Measurements from ENCODE around the gene UBC. TPM values are rescaled to one million over a fixed set of nuclear protein-coding genes. Genes with fewer than 3 reads are reported as not detected.
A peak's percentile ranks its signal among the peaks of the same experiment; 100 is the strongest.

UBC gene
- total and polyA plus RNA-seq, 9 of the 15 experiments (the other 6 are each of a cell fraction or from before 2014, with no cell fraction given): 533 to 1,153 (median 813) TPM

GRCh38 chr12:124909831-124910560 lies 4.5 kb downstream of the UBC start (continued):
- TF ChIP-seq ZBTB43 (CRISPR knock-in tag; IDR thresholded peaks at IDR 0.05) (peak; percentile 26; the same call in 1 of the 2 replicates), HDAC8 (tag; IDR thresholded peaks at IDR 0.05) (no peak), NONO (IDR thresholded peaks at IDR 0.05; ENCODE audit: low read depth in 2 of 2, low read length in 1 of 2) (peak in 1 of 2 experiments; percentile 48; a peak in 1 of 4 replicates), NR2C2 (CRISPR knock-in tag; IDR thresholded peaks at IDR 0.05) (no peak), NR2C2 (tag; IDR thresholded peaks at IDR 0.05) (no peak), ZFP30 (CRISPR knock-in tag; IDR thresholded peaks at IDR 0.05; ENCODE audit: borderline replicate concordance) (no peak), ZNF316 (IDR thresholded peaks at IDR 0.05) (peak; percentile 78), BDP1 (IDR thresholded peaks at IDR 0.05; ENCODE audit: insufficient read depth, insufficient read length) (no peak), FOXJ2 (tag; IDR thresholded peaks at IDR 0.05) (0 out of 2 replicates have a peak, but pooled peaks have one; percentile 41), HIVEP1 (CRISPR knock-in tag; IDR thresholded peaks at IDR 0.05) (no peak), CGGBP1 (CRISPR knock-in tag; IDR thresholded peaks at IDR 0.05) (no peak), USF1 (CRISPR knock-in tag; IDR thresholded peaks at IDR 0.05) (no peak), TAF7 (tag; IDR thresholded peaks at IDR 0.05) (no peak), ZNF384 (IDR thresholded peaks at IDR 0.05; ENCODE audit: low read depth, low read length) (no peak), E2F1 (CRISPR knock-in tag; IDR thresholded peaks at IDR 0.05) (no peak), HEY1 (CRISPR knock-in tag; IDR thresholded peaks at IDR 0.05; ENCODE audit: borderline replicate concordance) (peak; percentile 7; the same call in 1 of the 2 replicates), STAT6 (CRISPR knock-in tag; IDR thresholded peaks at IDR 0.05) (0 out of 2 replicates have a peak, but pooled peaks have one; percentile 44), ASH1L (IDR thresholded peaks at IDR 0.05; ENCODE audit: borderline replicate concordance, low read depth, partially characterized antibody) (no peak), TRIM28 (IDR thresholded peaks at IDR 0.05) (no peak), POLR2B (IDR thresholded peaks at IDR 0.05; ENCODE audit: low read depth, partially characterized antibody) (peak; percentile 6), C11orf30 (IDR thresholded peaks at IDR 0.05; ENCODE audit: low read depth) (0 out of 2 replicates have a peak, but pooled peaks have one; percentile 45)

Measured in K562 (cell line).